ENCODE results near the gene PARD3B.

DNA sequence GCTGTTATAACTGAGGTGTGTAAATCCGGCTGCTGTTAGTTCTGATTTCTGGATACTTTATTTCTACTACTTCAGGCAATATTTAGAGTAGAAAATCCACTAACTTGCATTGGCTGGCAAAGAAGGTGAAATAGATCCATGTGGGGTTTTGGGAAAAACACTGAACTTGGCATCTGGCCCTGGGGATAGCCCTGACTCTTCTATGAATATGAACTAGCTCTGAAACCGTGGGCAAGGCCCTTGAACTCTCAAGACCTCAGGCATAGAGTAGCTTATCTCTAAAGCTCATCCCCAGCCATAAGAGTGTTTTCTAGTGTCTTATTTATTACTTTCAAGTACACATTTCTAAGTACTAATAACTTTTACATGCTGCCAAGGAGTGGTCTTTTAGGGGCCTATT is 25.8 kb downstream of the PARD3B start:
- TF ChIP-seq, protein P1, sequence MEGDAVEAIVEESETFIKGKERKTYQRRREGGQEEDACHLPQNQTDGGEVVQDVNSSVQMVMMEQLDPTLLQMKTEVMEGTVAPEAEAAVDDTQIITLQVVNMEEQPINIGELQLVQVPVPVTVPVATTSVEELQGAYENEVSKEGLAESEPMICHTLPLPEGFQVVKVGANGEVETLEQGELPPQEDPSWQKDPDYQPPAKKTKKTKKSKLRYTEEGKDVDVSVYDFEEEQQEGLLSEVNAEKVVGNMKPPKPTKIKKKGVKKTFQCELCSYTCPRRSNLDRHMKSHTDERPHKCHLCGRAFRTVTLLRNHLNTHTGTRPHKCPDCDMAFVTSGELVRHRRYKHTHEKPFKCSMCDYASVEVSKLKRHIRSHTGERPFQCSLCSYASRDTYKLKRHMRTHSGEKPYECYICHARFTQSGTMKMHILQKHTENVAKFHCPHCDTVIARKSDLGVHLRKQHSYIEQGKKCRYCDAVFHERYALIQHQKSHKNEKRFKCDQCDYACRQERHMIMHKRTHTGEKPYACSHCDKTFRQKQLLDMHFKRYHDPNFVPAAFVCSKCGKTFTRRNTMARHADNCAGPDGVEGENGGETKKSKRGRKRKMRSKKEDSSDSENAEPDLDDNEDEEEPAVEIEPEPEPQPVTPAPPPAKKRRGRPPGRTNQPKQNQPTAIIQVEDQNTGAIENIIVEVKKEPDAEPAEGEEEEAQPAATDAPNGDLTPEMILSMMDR (IDR thresholded peaks at IDR 0.05) = no peak
- TF ChIP-seq POLR2A (IDR thresholded peaks at IDR 0.05) = no peak
